ENCODE results near the gene ZNF689. TPM values are rescaled to one million over a fixed set of nuclear protein-coding genes. Genes with fewer than 3 reads are reported as not detected.

The ZNF689 gene
- total and polyA plus RNA-seq, 2 of the 13 experiments (the other 11 are each of a cell fraction or from before 2014, with no cell fraction given), result 9.7 to 19.5 TPM

DNA sequence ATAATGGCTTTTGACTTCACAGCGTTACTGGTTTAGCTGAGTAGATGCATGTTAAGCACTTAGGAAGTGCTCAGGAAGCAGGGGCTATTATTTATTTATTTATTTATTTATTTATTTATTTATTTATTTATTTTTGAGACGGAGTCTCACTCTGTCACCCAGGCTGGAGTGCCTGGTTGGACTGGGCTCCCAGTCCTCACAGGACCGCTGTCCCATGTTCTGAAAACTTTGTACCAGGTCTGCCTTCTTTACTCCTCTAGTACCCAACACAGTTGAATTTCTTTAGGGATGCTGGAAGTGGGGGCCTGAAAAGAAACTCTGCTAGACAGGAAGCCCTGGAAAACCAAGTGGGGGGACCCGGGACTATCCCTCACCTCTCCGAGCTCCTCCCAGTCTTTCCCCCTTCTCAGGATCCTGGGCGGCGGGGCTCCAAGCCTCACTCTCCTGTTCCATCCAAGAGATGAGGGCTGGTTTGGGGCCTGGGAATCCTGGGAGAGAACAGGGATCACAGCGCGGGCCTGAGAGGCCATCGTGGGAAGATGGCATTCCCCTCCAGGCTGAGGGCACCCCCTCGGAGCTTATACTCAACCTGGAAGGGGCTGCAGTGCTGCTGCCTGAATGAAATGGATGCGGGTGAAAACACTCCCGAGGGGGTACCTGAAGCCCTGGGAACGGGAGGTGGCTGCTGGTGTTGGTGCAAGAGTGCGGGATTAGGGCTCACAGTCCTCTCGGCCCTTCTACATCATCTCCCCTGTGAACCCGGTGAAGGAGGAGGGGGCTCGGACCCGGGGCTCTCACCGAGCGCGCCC, 39.3 kb downstream of the ZNF689 start (continued):
- TF ChIP-seq, protein P1, sequence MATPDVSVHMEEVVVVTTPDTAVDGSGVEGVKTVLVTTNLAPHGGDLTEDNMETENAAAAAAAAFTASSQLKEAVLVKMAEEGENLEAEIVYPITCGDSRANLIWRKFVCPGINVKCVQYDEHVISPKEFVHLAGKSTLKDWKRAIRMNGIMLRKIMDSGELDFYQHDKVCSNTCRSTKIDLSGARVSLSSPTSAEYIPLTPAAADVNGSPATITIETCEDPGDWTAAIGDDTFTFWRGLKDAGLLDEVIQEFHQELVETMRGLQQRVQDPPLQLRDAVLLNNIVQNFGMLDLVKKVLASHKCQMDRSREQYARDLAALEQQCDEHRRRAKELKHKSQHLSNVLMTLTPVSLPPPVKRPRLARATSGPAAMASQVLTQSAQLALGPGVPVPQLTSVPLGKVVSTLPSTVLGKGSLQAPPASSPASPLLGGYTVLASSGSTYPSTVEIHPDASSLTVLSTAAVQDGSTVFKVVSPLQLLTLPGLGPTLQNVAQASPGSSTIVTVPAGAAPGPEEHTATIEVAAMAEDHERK (CRISPR knock-in tag; IDR thresholded peaks at IDR 0.05; ENCODE audit: low read depth), result 0 out of 2 replicates have a peak, but pooled peaks have one; percentile 7
- TF ChIP-seq ISL2 (CRISPR knock-in tag; IDR thresholded peaks at IDR 0.05) (no peak), HNF1B (CRISPR knock-in tag; IDR thresholded peaks at IDR 0.05) (peak; percentile 70; the same call in 1 of the 2 replicates), PAXIP1 (CRISPR knock-in tag; conservative IDR thresholded peaks at IDR 0.05) (0 out of 2 replicates have a peak, but pooled peaks have one; percentile 3), CCDC6 (CRISPR knock-in tag; IDR thresholded peaks at IDR 0.05) (peak; percentile 61; the same call in 1 of the 2 replicates), PAX8 (CRISPR knock-in tag; IDR thresholded peaks at IDR 0.05; ENCODE audit: borderline replicate concordance) (peak; percentile 67; the same call in 1 of the 2 replicates), ZNF543 (CRISPR knock-in tag; IDR thresholded peaks at IDR 0.05) (0 out of 2 replicates have a peak, but pooled peaks have one; percentile 52), ZBTB43 (CRISPR knock-in tag; conservative IDR thresholded peaks at IDR 0.05) (peak; percentile 58; the same call in 1 of the 2 replicates), HNF4G (IDR thresholded peaks at IDR 0.05; ENCODE audit: borderline replicate concordance, low read depth, low read length) (no peak), HNF4G (CRISPR knock-in tag; IDR thresholded peaks at IDR 0.05; ENCODE audit: borderline replicate concordance, low read depth) (0 out of 2 replicates have a peak, but pooled peaks have one; percentile 31), ZNF614 (CRISPR knock-in tag; IDR thresholded peaks at IDR 0.05; ENCODE audit: borderline replicate concordance) (no peak), ZBTB26 (CRISPR knock-in tag; IDR thresholded peaks at IDR 0.05; ENCODE audit: borderline replicate concordance) (peak; percentile 32; the same call in 1 of the 2 replicates), KDM3A (CRISPR knock-in tag; IDR thresholded peaks at IDR 0.05; ENCODE audit: low read depth) (no peak; the same call in 1 of the 2 replicates), CC2D1A (CRISPR knock-in tag; IDR thresholded peaks at IDR 0.05) (0 out of 2 replicates have a peak, but pooled peaks have one; percentile 69), KLF6 (CRISPR knock-in tag; IDR thresholded peaks at IDR 0.05) (0 out of 2 replicates have a peak, but pooled peaks have one; percentile 48), ZNF678 (CRISPR knock-in tag; IDR thresholded peaks at IDR 0.05) (peak; percentile 49; the same call in 1 of the 2 replicates), ETV6 (CRISPR knock-in tag; conservative IDR thresholded peaks at IDR 0.05) (0 out of 2 replicates have a peak, but pooled peaks have one; percentile 39), YEATS2 (CRISPR knock-in tag; IDR thresholded peaks at IDR 0.05; ENCODE audit: borderline replicate concordance) (no peak)

All from HepG2 (cell line).